HG03457 (cell line): ENCODE data around the gene MAZ.
"Not testable (repeated sequence)": the region's sequence is repeated elsewhere in the genome, so short reads cannot be mapped to it uniquely, and the experiment has no call there.

Experiments
- ATAC-seq: cut with Tn5 transposase; IDR thresholded peaks from one replicate; pipeline ENCODE4 v1.9.1; 2021; ENCODE audit warnings: moderate number of reproducible peaks; ENCODE audit not compliant: unreplicated experiment

Gene MAZ

GRCh38 chr16:29806099-29806579, at the start of gene MAZ:
MAZ (plus strand) TSS chr16:29806529; CDS start chr16:29806702, 173 bp downstream.
- ATAC-seq: no peak

GRCh38 chr16:29756654-29757053, 49.7 kb upstream of the MAZ start:
- no peak for ATAC-seq

DNA sequence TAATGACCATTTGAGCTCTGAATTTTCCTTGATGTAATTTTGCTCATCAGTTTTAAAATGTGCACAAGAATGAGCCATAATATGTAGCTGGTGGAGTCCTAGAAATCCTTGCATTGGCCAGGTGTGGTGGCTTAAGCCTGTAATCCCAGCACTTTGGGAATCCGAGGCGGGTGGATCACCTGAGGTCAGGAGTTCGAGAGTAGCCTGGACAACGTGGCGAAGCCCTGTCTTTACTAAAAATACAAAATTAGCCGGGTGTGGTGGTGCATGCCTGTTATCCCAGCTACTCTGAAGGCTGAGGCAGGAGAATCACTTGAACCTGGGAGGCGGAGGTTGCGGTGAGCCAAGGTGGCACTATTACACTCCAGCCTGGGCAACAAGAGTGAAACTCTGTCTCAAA, 49.2 kb upstream of the MAZ start:
- ATAC-seq: not testable (repeated sequence)

DNA sequence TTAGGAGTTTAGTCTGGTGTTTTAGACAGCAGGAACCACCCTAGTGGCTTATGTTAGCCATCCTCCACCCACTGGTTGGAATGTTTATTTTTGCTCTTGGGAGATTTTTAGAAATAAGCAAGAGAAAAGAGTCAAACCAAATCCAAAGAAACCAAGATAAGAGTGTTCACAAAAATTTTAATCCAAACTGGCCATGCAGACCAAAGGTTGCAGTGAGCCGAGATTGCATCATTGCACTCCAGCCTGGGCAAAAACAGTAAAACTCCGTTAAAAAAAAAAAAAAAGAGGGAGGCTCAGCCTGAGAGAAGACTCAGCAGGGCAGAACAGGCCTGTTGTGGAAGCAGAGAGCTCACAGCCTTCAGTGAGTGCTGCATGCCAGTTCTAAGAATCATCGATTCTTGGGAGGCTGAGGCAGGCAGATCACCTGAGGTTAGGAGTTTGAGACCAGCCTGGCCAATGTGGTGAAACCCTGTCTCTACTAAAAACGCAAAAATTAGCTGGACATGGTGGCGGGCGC, 48.3 kb upstream of the MAZ start:
- ATAC-seq: no peak

- ATAC-seq: no peak
These were observed 45.6 kb upstream of the MAZ start for GRCh38 chr16:29760567-29761279.

DNA sequence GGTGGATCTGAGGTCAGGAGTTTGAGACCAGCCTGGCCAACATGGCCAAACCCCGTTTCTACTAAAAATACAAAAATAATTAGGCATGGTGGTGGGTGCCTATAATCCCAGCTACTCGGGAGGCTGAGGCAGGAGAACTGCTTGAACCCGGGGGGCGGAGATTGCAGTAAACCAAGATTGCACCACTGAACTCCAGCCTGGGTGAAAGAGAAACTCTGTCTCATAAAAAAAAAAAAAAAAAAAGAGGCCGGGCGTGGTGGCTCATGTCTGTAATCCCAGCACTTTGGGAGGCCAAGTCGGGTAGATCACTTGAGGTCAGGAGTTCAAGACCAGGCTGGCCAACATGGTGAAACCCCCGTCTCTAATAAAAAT, 45.1 kb upstream of the MAZ start:
- ATAC-seq: not testable (repeated sequence)

- ATAC-seq: no peak
These were observed 44.4 kb upstream of the MAZ start for GRCh38 chr16:29761882-29762281.

- ATAC-seq: no peak
These were observed 43.0 kb upstream of the MAZ start for GRCh38 chr16:29763326-29763725.

- no peak for ATAC-seq
These were observed 40.9 kb upstream of the MAZ start for GRCh38 chr16:29765167-29766032.

- ATAC-seq: no peak
These were observed 39.8 kb upstream of the MAZ start for GRCh38 chr16:29766571-29766970.

GRCh38 chr16:29767062-29767461, 39.3 kb upstream of the MAZ start:
- no peak for ATAC-seq

DNA sequence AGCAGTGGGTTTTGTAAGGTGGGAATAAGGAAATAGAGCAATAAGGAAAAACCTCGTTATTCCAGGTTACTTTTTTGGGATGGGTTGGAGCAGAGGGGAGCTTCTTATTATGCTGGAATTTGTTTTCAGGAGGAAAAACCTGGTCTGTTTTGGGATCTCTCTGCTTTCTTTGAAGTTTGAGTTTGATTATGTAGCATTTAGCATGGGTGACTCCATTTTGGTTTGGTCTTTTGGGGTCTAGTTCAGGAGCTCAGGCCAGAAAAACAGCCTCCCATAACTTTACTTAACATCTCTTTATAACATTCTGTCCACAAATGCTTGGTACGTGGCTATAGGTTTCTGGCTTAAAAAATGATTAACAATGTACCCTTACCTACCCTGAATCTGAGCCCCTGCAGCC, 36.8 kb upstream of the MAZ start:
- no peak for ATAC-seq

GRCh38 chr16:29770250-29770929, 35.9 kb upstream of the MAZ start:
- ATAC-seq: no peak

GRCh38 chr16:29772330-29772729, 34.0 kb upstream of the MAZ start:
- not testable (repeated sequence) for ATAC-seq

- ATAC-seq: no peak
These were observed 31.6 kb upstream of the MAZ start for GRCh38 chr16:29774730-29775129.

- ATAC-seq: no peak
These were observed 30.5 kb upstream of the MAZ start for GRCh38 chr16:29775742-29776408.

GRCh38 chr16:29777576-29778350, 28.6 kb upstream of the MAZ start, which contains the start of gene ZG16:
ZG16 (plus strand) TSS chr16:29778256; CDS start chr16:29779267, 1,011 bp downstream.
- ATAC-seq: no peak

- no peak for ATAC-seq
These were observed 26.9 kb upstream of the MAZ start for GRCh38 chr16:29779474-29779873.

DNA sequence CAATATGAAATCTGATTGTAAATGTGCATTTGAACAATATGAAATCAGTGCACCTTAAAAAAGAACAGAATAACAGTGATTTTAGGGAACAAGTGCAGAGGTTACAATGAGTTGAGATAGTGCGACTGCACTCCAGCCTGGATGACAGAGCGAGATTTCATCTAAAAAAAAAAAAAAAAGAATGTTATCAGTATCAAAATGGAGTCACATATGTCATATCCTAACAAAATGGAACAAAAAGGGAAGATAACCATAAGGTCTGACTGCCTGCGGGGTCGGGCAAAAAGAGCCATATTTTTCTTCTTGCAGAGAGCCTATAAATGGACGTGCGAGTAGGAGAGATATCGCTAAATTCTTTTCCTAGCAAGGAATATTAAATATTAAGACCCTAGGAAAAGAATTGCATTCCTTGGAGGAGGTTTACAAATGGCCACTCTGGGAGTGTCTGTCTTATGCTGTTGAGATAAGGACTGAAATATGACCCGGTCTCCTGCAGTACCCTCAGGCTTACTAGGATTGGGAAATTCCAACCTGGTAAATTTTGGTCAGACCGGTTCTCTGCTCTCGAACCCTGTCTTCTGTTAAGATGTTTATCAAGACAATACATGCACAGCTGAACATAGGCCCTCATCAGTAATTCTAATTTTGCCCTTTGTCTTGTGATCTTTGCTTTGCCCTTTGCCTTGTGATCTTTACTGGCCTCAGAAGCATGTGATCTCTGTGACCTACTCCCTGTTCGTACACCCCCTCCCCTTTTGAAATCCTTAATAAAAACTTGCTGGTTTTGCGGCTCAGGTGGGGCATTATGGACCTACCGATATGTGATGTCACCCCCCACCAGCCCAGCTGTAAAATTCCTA, 23.0 kb upstream of the MAZ start:
- ATAC-seq: not testable (repeated sequence)
